Measurements from ENCODE around the gene MIR17HG.
"Not testable (repeated sequence)": the region's sequence is repeated elsewhere in the genome, so short reads cannot be mapped to it uniquely, and the experiment has no call there.

MIR17HG gene

GRCh38 chr13:91347996-91348905 lies 764 bp downstream of the MIR17HG start:
- no peak for DNase-seq

GRCh38 chr13:91348906-91349435 lies 1.5 kb downstream of the MIR17HG start:
- DNase-seq = peak; percentile 63

GRCh38 chr13:91349992-91350911 lies 2.8 kb downstream of the MIR17HG start:
- DNase-seq = no peak

GRCh38 chr13:91351123-91351522 lies 3.6 kb downstream of the MIR17HG start:
- no peak for DNase-seq

GRCh38 chr13:91351980-91352379 lies 4.5 kb downstream of the MIR17HG start:
- DNase-seq = no peak

GRCh38 chr13:91352891-91353290 lies 5.4 kb downstream of the MIR17HG start:
- not testable (repeated sequence) for DNase-seq

GRCh38 chr13:91353494-91353893 lies 6.0 kb downstream of the MIR17HG start:
- no peak for DNase-seq

GRCh38 chr13:91355099-91355825 lies 7.8 kb downstream of the MIR17HG start:
- DNase-seq = no peak

GRCh38 chr13:91355826-91356710 lies 8.6 kb downstream of the MIR17HG start:
- no peak for DNase-seq

- DNase-seq = no peak
Observed at GRCh38 chr13:91356919-91357612, 9.6 kb downstream of the MIR17HG start.

GRCh38 chr13:91357613-91358386 lies 10.3 kb downstream of the MIR17HG start:
- DNase-seq = no peak

- no peak for DNase-seq
Observed at GRCh38 chr13:91358387-91358782, 10.9 kb downstream of the MIR17HG start.

GRCh38 chr13:91359111-91359510 lies 11.6 kb downstream of the MIR17HG start:
- DNase-seq = no peak

GRCh38 chr13:91359631-91360030 lies 12.1 kb downstream of the MIR17HG start:
- no peak for DNase-seq

- no peak for DNase-seq
Observed at GRCh38 chr13:91360246-91360751, 12.8 kb downstream of the MIR17HG start.

GRCh38 chr13:91361755-91362271 lies 14.3 kb downstream of the MIR17HG start:
- no peak for DNase-seq

GRCh38 chr13:91362908-91363307 lies 15.4 kb downstream of the MIR17HG start:
- DNase-seq = no peak

- no peak for DNase-seq
Observed at GRCh38 chr13:91368101-91368500, 20.6 kb downstream of the MIR17HG start.

GRCh38 chr13:91368676-91369440 lies 21.4 kb downstream of the MIR17HG start:
- DNase-seq = no peak

All from NCI-H510A (cell line).